Measurements from ENCODE around the gene ZNF200.
"Not testable (repeated sequence)": the region's sequence is repeated elsewhere in the genome, so short reads cannot be mapped to it uniquely, and the experiment has no call there.

The ZNF200 gene

GRCh38 chr16:3188675-3188924 lies 46.4 kb downstream of the ZNF200 start:
- FAIRE-seq (no peak), DNase-seq (ENCODE audit: insufficient read length, low spot score) (no peak)

GRCh38 chr16:3187798-3188674 lies 46.9 kb downstream of the ZNF200 start, which contains the start of gene OR1F1:
Gene OR1F1 (plus strand): TSS chr16:3188204.
- no peak for TF ChIP-seq CTCF (IDR thresholded peaks at IDR 0.05; ENCODE audit: insufficient read depth, missing control alignments)

More at GRCh38 chr16:3188675-3188924, 46.4 kb downstream of the ZNF200 start:
- no peak for TF ChIP-seq CTCF (IDR thresholded peaks at IDR 0.05; ENCODE audit: insufficient read depth, missing control alignments)

GRCh38 chr16:3186946-3187690 lies 47.8 kb downstream of the ZNF200 start:
- DNase-seq (ENCODE audit: insufficient read length, low spot score) (no peak), FAIRE-seq (no peak)
- no peak for TF ChIP-seq CTCF (IDR thresholded peaks at IDR 0.05; ENCODE audit: insufficient read depth, missing control alignments)

More at GRCh38 chr16:3187798-3188674, 46.9 kb downstream of the ZNF200 start, which contains the start of gene OR1F1:
- DNase-seq (ENCODE audit: insufficient read length, low spot score): no peak
- FAIRE-seq: no peak

- no peak for FAIRE-seq
- DNase-seq (ENCODE audit: insufficient read length, low spot score): no peak
- TF ChIP-seq CTCF (IDR thresholded peaks at IDR 0.05; ENCODE audit: insufficient read depth, missing control alignments): no peak
These were observed 51.4 kb downstream of the ZNF200 start for GRCh38 chr16:3183445-3184139.

GRCh38 chr16:3182608-3183444 lies 52.1 kb downstream of the ZNF200 start:
- no peak for DNase-seq (ENCODE audit: insufficient read length, low spot score)
- no peak for TF ChIP-seq CTCF (IDR thresholded peaks at IDR 0.05; ENCODE audit: insufficient read depth, missing control alignments)
- FAIRE-seq: no peak

GRCh38 chr16:3182293-3182607 lies 52.7 kb downstream of the ZNF200 start:
- not testable (repeated sequence) for FAIRE-seq; DNase-seq (ENCODE audit: insufficient read length, low spot score)

GRCh38 chr16:3180445-3180878 lies 54.5 kb downstream of the ZNF200 start:
- TF ChIP-seq CTCF (IDR thresholded peaks at IDR 0.05; ENCODE audit: insufficient read depth, missing control alignments): no peak
- no peak for DNase-seq (ENCODE audit: insufficient read length, low spot score)
- no peak for FAIRE-seq
